Neural progenitor cell (in vitro differentiated cells): ENCODE results near the gene EDRF1. TPM values are rescaled to one million over a fixed set of nuclear protein-coding genes. Genes with fewer than 3 reads are reported as not detected.
A peak's percentile ranks its signal among the peaks of the same experiment; 100 is the strongest.

Experiments used
- DNase-seq: peaks from one replicate; pipeline ENCODE4 v3.0.0-alpha.2; 2016; ENCODE audit warnings: low spot score
- H2AFZ ChIP-seq: fragments of 200-600 bp; sonication (generic); replicated peaks from 2 replicates; pipeline ENCODE4 v1.6.1; 2016; ENCODE audit warnings: antibody characterized with exemption
- H3F3A ChIP-seq: fragments of 200-600 bp; sonication (generic); 2 replicates; pipeline ENCODE4 v1.6.1; 2016; ENCODE audit warnings: antibody characterized with exemption, low read depth
- H3K27ac ChIP-seq: fragments of 200-600 bp; sonication (generic); 2 replicates; pipeline ENCODE4 v1.5.1; 2016; ENCODE audit warnings: mild to moderate bottlenecking
- H3K27me3 ChIP-seq: fragments of 200-600 bp; sonication (generic); 2 replicates; pipeline ENCODE4 v1.6.1; 2016; ENCODE audit warnings: mild to moderate bottlenecking, moderate library complexity
- H3K36me3 ChIP-seq: fragments of 200-600 bp; sonication (generic); 2 replicates; pipeline ENCODE4 v1.5.1; 2016
- H3K4me1 ChIP-seq: fragments of 200-600 bp; sonication (generic); 2 replicates; pipeline ENCODE4 v1.6.1; 2016; ENCODE audit warnings: mixed run types
- H3K4me2 ChIP-seq: fragments of 200-600 bp; sonication (generic); 2 replicates; pipeline ENCODE4 v1.6.1; 2016
- H3K4me3 ChIP-seq: fragments of 200-600 bp; sonication (generic); 2 replicates; pipeline ENCODE4 v1.5.1; 2016
- H3K79me2 ChIP-seq: fragments of 200-600 bp; sonication (generic); 2 replicates; pipeline ENCODE4 v1.6.1; 2016; ENCODE audit warnings: low read depth
- H3K9ac ChIP-seq: fragments of 200-600 bp; sonication (generic); 2 replicates; pipeline ENCODE4 v1.6.1; 2016
- H3K9me3 ChIP-seq: fragments of 200-600 bp; sonication (generic); 2 replicates; pipeline ENCODE4 v1.5.1; 2016; ENCODE audit warnings: low read depth
- H4K20me1 ChIP-seq: fragments of 200-600 bp; sonication (generic); 2 replicates; pipeline ENCODE4 v1.6.1; 2016; ENCODE audit warnings: low read depth
- H3K27ac Mint-ChIP-seq: 3 replicates; pipeline ENCODE4 v1.8.0; 2021; ENCODE audit warnings: mixed read lengths
- H3K27me3 Mint-ChIP-seq: 2 replicates; pipeline ENCODE4 v1.8.0; 2022; ENCODE audit warnings: low read depth, mild to moderate bottlenecking, inconsistent platforms, moderate library complexity, mixed read lengths; ENCODE audit not compliant: insufficient read depth
- H3K36me3 Mint-ChIP-seq: 3 replicates; pipeline ENCODE4 v1.8.0; 2021; ENCODE audit warnings: mixed read lengths
- H3K4me1 Mint-ChIP-seq: 3 replicates; pipeline ENCODE4 v1.8.0; 2021; ENCODE audit warnings: mixed read lengths
- H3K4me3 Mint-ChIP-seq: 3 replicates; pipeline ENCODE4 v1.8.0; 2021; ENCODE audit warnings: mild to moderate bottlenecking, moderate library complexity, mixed read lengths
- H3K9me3 Mint-ChIP-seq: 3 replicates; pipeline ENCODE4 v1.8.0; 2020; ENCODE audit warnings: mixed read lengths
- CTCF ChIP-seq: fragments of 200-600 bp; sonication (generic); IDR thresholded peaks from 2 replicates; pipeline ENCODE4 v1.5.1; 2017; ENCODE audit warnings: antibody characterized with exemption, mild to moderate bottlenecking
- EZH2 ChIP-seq: fragments of 200-600 bp; sonication (generic); IDR thresholded peaks from 2 replicates; pipeline ENCODE4 v1.6.1; 2017; ENCODE audit warnings: antibody characterized with exemption, mild to moderate bottlenecking, moderate library complexity
- EZH2phosphoT487 ChIP-seq: fragments of 200-600 bp; sonication (generic); IDR thresholded peaks from 2 replicates; pipeline ENCODE4 v1.6.1; 2017; ENCODE audit warnings: antibody characterized with exemption
- total RNA-seq: library from RNA; depleted of rRNA; stranded (reverse); fragments of >200 nt; gene quantifications from 2 replicates; pipeline ENCODE4 v1.2.3, GENCODE V29; 2015; ENCODE audit warnings: low replicate concordance

EDRF1 gene
- total RNA-seq, 1 donor from 2014 or later = 63.4 TPM

- H4K20me1 ChIP-seq = no peaks in the 10 kb centered on the region
- H3K27me3 Mint-ChIP-seq = peaks cover 4% of the 10 kb centered on the region
- H3K9me3 ChIP-seq = no peaks in the 10 kb centered on the region
- no peak overlapping the region for H3K4me3 ChIP-seq
- H3K4me1 Mint-ChIP-seq = peaks cover 18% of the 10 kb centered on the region
- H3K36me3 ChIP-seq = no peaks in the 10 kb centered on the region
- no peak overlapping the region for H3K4me2 ChIP-seq
- H2AFZ ChIP-seq = no peak overlapping the region
- H3K27ac ChIP-seq = no peak overlapping the region
- no peak overlapping the region for H3K27ac Mint-ChIP-seq
- no peaks in the 10 kb centered on the region for H3K36me3 Mint-ChIP-seq
- no peaks in the 10 kb centered on the region for H3K27me3 ChIP-seq
- H3K4me1 ChIP-seq = no peaks in the 10 kb centered on the region
- H3K9ac ChIP-seq = no peak overlapping the region
- no peak overlapping the region for H3K4me3 Mint-ChIP-seq
- no peaks in the 10 kb centered on the region for H3K79me2 ChIP-seq
- H3K9me3 Mint-ChIP-seq = peaks cover 6% of the 10 kb centered on the region
- no peak for TF ChIP-seq CTCF
- no peak for TF ChIP-seq EZH2phosphoT487
- TF ChIP-seq EZH2 = no peak
- H3F3A ChIP-seq = no peaks in the 10 kb centered on the region
- DNase-seq = no peak
These were observed 61.9 kb downstream of the EDRF1 start for GRCh38 chr10:125781374-125781773.

GRCh38 chr10:125782054-125782453 lies 62.5 kb downstream of the EDRF1 start:
- H3K36me3 ChIP-seq = no peaks in the 10 kb centered on the region
- Mint-ChIP-seq H3K36me3 (no peaks in the 10 kb centered on the region), H3K4me3 (no peak overlapping the region), H3K27ac (peak overlapping the region; percentile 93), H3K27me3 (peaks cover 4% of the 10 kb centered on the region), H3K4me1 (peaks cover 18% of the 10 kb centered on the region), H3K9me3 (peaks cover 6% of the 10 kb centered on the region)
- no peaks in the 10 kb centered on the region for H3K4me1 ChIP-seq
- no peak overlapping the region for H2AFZ ChIP-seq
- no peak for TF ChIP-seq EZH2
- no peak for TF ChIP-seq CTCF
- H4K20me1 ChIP-seq = no peaks in the 10 kb centered on the region
- no peaks in the 10 kb centered on the region for H3K27me3 ChIP-seq
- no peaks in the 10 kb centered on the region for H3K79me2 ChIP-seq
- no peaks in the 10 kb centered on the region for H3K9me3 ChIP-seq
- no peak overlapping the region for H3K9ac ChIP-seq
- DNase-seq = no peak
- no peaks in the 10 kb centered on the region for H3F3A ChIP-seq
- no peak overlapping the region for H3K27ac ChIP-seq
- no peak overlapping the region for H3K4me2 ChIP-seq
- H3K4me3 ChIP-seq = no peak overlapping the region

- Histone ChIP-seq H3K27me3 (no peaks in the 10 kb centered on the region), H3K9me3 (no peaks in the 10 kb centered on the region), H3K79me2 (no peaks in the 10 kb centered on the region), H2AFZ (no peak overlapping the region), H3K36me3 (no peaks in the 10 kb centered on the region), H3K27ac (no peak overlapping the region), H3K4me1 (no peaks in the 10 kb centered on the region), H3F3A (no peaks in the 10 kb centered on the region), H4K20me1 (no peaks in the 10 kb centered on the region), H3K9ac (no peak overlapping the region), H3K4me2 (no peak overlapping the region), H3K4me3 (no peak overlapping the region)
- TF ChIP-seq CTCF = no peak
- TF ChIP-seq EZH2 = no peak
- TF ChIP-seq EZH2phosphoT487 = no peak
- peaks cover 6% of the 10 kb centered on the region for H3K9me3 Mint-ChIP-seq
- no peak for DNase-seq
- peak overlapping the region; percentile 57 for H3K4me3 Mint-ChIP-seq
- H3K27ac Mint-ChIP-seq = peak overlapping the region; percentile 93
- peaks cover 4% of the 10 kb centered on the region for H3K27me3 Mint-ChIP-seq
- peaks cover under 1% of the 10 kb centered on the region for H3K36me3 Mint-ChIP-seq
- H3K4me1 Mint-ChIP-seq = peaks cover 18% of the 10 kb centered on the region
These were observed 63.1 kb downstream of the EDRF1 start for GRCh38 chr10:125782616-125783015.

GRCh38 chr10:125783408-125783807 lies 63.9 kb downstream of the EDRF1 start:
- Histone ChIP-seq H3K4me1 (no peaks in the 10 kb centered on the region), H3K9ac (no peak overlapping the region), H3K4me2 (no peak overlapping the region), H2AFZ (no peak overlapping the region), H4K20me1 (no peaks in the 10 kb centered on the region), H3K27ac (no peak overlapping the region), H3K27me3 (no peaks in the 10 kb centered on the region), H3F3A (no peaks in the 10 kb centered on the region), H3K79me2 (no peaks in the 10 kb centered on the region), H3K36me3 (no peaks in the 10 kb centered on the region), H3K4me3 (no peak overlapping the region), H3K9me3 (no peaks in the 10 kb centered on the region)
- Mint-ChIP-seq H3K27me3 (peaks cover 2% of the 10 kb centered on the region), H3K9me3 (peaks cover 6% of the 10 kb centered on the region), H3K36me3 (peaks cover 3% of the 10 kb centered on the region), H3K4me1 (peaks cover 21% of the 10 kb centered on the region), H3K4me3 (no peak overlapping the region), H3K27ac (peak overlapping the region; percentile 93)
- TF ChIP-seq EZH2 = no peak
- no peak for TF ChIP-seq EZH2phosphoT487
- no peak for TF ChIP-seq CTCF
- no peak for DNase-seq
